DMS114 treated with DMSO at 0.1 percent for 48 hours (cell line): ENCODE results near the gene DPH6.
A peak's percentile ranks its signal among the peaks of the same experiment; 100 is the strongest.
"Not testable (repeated sequence)": the region's sequence is repeated elsewhere in the genome, so short reads cannot be mapped to it uniquely, and the experiment has no call there.

Source experiments
- DNase-seq: peaks from one replicate; lab custom pipeline; 2025; ENCODE audit not compliant: unreplicated experiment; lab: John Stamatoyannopoulos, UW

Gene DPH6

DNA sequence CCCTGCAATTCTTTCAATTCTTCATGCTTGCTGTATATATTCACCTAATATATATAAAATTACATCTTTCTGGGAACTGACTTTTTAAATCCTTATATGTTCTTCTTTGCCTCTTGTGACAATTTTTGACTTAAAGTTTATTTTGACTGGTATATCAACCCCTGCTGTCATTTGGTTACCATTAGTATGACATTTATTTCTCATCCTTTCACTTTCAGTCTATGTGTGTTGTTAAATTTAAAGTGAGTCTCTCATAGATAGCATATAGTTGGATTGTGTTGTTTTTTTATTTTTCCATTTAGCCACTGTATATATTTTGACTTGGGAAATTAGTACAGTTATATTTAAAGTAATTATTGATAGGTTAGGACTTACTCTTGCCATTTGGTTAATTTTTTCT is 194.9 kb downstream of the DPH6 start:
- no peak for DNase-seq

GRCh38 chr15:35349916-35350315 is 196.0 kb downstream of the DPH6 start:
- no peak for DNase-seq

DNA sequence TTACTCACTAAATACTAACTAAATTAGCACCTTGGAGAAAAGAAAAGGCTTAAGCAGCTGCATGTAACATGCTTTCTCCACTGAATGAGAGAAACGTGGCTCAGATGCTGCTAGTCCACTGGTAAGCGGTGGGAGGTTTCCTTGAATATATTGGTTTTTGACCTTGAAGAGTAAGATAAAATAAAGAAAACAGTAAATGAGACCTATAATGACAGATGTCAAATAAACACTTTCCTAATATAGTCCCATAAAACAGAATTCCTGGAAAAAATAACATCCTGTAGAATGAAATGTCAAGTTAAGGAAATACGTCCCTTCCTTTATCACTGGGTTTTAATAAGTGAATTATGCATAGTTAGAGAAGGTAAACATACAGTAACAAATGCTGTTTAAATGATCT is 215.0 kb downstream of the DPH6 start:
- peak; percentile 32 for DNase-seq

GRCh38 chr15:35330048-35330695 is 215.8 kb downstream of the DPH6 start:
- DNase-seq: no peak

DNA sequence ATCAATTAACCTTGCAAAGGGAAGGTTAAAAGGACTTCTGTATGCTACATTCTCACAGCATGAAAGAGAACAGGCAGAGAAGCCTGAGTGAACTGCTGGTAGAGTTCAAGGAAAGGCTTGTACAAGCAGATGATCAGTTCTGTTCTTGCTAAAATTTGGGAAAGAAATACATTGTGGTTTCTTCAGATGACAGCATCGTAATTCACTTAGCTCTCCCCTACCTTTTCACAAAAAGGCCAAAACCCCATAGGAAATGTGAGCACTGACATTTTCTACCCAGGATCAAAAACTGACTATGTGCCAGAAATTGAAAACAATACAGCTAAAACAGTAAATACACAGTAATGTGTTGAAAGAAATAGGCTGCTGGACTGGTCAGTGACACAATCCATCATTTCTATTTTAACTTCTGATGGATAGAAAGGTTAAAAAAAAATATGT is 216.4 kb downstream of the DPH6 start:
- no peak for DNase-seq

DNA sequence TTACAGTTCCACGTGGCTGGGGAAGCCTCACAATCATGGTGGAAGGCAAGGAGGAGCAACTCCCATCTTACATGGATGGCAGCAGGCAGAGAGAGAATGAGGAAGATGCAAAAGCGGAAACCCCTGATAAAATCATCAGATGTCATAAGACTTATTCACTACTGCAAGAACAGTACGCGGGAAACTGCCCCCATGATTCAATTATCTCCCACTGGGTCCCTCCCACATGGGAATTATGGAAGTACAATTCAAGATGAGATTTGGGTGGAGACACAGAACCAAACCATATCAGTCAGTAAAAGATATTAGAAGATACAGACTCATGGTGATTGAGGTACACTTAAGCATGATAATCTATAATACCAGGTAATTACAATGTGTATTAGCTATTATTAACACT is 217.1 kb downstream of the DPH6 start:
- DNase-seq: not testable (repeated sequence)

GRCh38 chr15:35327789-35328188 is 218.2 kb downstream of the DPH6 start:
- DNase-seq: no peak

DNA sequence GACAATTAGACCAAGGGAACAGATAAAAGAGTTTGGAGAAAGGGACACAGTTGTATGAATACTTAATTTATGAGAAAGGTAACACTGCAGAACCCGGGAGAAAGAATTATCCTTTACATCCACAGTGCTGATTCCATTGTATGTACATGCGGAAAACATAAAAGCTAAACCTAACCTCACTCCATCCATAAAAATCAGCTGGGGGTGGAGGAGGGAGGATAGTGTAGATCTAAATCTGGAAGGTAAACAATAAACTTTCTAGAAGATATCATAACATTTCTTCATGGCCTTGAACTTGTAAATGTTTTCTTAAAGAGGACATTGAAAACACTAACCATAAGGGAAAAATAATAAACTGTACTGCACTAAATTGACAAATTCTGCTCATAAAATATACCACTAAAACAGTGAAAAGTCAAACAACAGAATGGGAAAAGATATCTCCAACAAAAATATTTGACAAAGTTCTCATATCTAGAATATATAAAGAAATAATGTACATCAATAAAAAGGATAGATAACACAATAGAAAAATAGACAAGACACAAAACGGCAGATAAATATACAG is 220.5 kb downstream of the DPH6 start:
- no peak for DNase-seq

DNA sequence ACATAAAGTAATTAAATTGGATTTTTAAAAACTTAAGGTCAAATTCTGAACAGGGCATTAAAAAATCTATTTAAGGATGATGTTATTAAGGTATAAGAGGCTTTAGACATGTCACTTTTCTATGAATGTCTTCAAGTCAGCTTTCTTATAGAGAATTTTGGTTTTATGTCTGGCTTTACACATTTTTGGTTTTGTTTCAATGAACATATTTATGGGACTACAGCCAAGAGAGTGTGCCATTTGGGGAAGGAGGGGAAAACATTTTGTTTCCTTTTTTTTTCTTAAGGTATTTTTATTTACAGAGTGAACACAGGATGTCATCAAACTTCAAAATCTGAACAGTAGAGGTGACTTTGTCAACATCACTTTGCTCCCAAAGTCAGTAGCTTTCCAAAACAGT is 222.8 kb downstream of the DPH6 start:
- no peak for DNase-seq

GRCh38 chr15:35321926-35322325 is 224.0 kb downstream of the DPH6 start:
- DNase-seq: no peak

DNA sequence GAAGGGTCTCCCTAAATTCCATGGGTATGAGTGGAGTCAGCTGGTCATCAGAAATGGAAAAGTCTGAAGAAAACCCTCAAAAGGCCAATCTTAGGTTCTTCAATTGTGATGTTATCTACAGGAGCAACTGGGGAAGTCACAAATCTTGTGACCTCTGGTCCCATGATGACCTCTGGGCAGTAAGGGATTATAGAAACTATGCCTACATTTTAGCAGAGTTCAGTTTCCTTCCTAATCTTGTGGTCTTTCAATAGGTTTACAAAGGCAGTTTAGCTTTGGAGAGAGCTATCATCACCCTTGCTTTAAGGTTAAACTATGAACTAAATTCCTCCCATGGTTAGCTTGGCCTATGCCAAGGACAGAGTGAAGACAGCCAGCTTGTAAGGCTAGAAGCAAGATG is 225.1 kb downstream of the DPH6 start:
- DNase-seq: no peak
